ENCODE measurements around the gene MYO7B. TPM values are rescaled to one million over a fixed set of nuclear protein-coding genes. Genes with fewer than 3 reads are reported as not detected.
A peak's percentile ranks its signal among the peaks of the same experiment; 100 is the strongest.
"Not testable (repeated sequence)": the region's sequence is repeated elsewhere in the genome, so short reads cannot be mapped to it uniquely, and the experiment has no call there.

The MYO7B gene
- polyA plus RNA-seq, 4 donors, result 0.59 to 24.5 (median 16.8) TPM

DNA sequence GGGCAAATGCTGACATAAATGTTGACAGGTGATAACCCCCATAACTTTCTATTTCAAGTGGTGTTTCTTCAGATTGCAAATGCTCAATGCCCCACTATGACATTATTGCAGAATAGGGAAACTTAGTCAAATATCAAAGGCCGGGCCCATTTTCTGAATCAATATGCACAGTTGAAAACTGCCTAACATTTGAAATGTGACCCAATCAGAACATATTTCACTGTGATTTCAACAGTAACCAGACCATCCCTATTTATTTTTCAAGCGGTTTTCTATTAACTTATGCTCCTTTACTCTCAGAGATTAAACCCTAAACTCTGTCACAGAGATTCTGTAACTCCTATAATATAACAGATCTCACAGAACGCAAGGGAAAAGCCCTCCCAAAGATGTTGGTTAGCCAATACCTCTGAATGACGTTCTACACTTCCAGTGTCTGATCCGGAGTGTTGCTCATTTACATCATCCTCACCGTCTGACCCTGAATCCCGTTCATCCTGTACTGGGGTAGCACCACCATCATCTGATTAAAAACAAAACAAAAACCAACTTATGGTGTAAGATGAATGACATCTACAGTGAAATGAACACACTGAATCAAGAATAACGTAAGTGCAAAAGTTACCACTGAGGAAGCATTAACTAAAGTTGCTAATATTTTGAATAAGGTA, 12.1 kb upstream of the MYO7B start:
- DNase-seq (ENCODE audit: low read depth in 4 of 4, low spot score in 3 of 4), result no peak

DNA sequence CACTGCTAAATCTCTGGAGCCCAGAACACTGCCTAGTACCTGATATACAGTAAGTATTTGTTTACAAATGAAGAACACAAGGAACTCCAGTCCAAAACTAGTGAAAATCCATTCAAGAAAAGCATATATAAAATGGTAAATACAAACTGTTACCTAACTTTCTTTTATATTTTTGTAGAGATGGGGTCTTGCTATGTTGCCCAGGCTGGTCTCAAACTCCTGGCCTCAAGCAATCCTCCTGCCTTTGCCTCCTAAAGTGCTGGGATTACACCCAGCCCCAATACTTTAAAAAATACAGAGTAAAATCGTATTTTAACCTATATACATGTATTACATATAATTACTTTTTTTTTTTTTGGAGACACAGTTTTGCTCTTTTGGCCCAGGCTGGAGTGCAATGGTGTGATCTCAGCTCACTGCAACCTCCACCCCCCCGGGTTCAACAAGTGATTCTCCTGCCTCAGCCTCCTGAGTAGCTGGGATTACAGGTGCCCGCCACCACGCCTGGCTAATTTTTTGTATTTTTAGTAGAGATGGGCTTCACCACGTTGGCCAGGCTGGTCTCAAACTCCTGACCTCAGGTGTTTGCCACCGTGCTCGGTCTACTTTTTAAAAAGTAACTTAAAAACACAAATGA, 11.2 kb upstream of the MYO7B start:
- DNase-seq (ENCODE audit: low read depth in 4 of 4, low spot score in 3 of 4), result not testable (repeated sequence)

DNA sequence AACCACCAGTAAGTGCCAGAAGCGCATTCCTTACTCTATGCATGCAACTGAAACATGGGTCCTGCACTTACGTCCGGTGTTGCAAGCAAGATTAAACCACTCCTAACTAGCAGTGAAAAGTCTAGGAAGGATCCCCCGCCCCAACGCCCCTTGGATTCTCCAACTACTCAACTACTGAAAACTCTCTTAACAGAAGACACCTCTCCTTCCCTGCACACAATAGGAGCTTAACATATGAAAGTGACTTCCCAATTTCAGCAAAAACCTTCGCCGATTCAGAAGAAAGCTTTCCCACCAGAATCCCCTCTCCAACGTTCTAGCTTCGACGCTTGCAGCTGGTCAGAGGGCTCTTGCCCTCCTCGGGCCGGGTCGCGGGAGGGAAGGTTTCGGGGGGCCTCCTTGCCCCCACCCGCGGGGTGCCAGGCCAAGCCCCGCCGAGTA, 9.8 kb upstream of the MYO7B start:
- peak in 1 of 4 donors; percentile 41 for DNase-seq (ENCODE audit: low read depth in 4 of 4, low spot score in 3 of 4)

DNA sequence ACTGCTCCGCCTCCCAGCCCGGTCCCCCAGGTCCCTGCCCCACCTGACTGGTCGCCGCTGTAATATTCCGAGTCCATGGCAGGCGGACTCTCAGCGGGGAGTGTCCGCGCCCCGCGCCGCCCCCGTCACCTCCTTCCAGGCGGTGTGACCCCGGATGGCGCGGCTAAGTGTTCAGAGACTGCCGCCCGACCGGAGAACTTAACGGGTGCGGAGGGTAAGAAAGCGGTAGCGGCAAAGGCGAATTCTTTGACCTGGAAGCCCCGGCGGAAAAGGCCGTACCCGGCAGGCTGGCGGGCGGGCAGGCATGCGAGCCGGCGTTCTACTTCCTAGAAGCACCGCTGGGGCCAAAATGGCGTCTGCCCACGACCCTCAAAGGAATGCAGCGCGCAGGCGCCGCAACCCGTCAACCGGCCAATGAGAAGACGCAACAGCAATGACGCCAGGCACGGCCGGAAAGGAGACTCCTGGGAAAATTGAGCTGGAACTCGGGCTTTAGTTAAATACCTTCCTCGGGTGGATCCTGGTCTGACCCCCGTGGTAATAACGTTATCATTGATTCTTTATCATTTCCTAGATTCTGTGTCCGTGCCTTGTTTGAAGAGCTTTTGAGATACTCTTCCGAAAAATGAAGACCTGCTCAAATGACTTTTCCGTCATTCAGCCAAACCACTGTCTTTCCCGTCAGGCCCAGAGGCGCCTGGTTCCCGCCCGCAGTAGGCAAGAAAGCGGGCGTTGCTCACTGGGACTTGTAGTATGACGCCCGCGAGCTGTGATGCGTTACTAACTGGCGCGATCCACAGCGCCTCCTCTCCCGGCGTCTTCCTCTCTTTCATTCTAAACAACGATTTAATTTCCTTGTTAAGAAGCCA, 9.1 kb upstream of the MYO7B start, which contains the start of gene IWS1:
TSS of gene IWS1 (minus strand) at position 358 of the 869 bp plus-strand sequence. CDS start at position 77, 281 bp downstream.
- DNase-seq (ENCODE audit: low read depth in 4 of 4, low spot score in 3 of 4), result peak; percentile 94 to 97 (median 96)

DNA sequence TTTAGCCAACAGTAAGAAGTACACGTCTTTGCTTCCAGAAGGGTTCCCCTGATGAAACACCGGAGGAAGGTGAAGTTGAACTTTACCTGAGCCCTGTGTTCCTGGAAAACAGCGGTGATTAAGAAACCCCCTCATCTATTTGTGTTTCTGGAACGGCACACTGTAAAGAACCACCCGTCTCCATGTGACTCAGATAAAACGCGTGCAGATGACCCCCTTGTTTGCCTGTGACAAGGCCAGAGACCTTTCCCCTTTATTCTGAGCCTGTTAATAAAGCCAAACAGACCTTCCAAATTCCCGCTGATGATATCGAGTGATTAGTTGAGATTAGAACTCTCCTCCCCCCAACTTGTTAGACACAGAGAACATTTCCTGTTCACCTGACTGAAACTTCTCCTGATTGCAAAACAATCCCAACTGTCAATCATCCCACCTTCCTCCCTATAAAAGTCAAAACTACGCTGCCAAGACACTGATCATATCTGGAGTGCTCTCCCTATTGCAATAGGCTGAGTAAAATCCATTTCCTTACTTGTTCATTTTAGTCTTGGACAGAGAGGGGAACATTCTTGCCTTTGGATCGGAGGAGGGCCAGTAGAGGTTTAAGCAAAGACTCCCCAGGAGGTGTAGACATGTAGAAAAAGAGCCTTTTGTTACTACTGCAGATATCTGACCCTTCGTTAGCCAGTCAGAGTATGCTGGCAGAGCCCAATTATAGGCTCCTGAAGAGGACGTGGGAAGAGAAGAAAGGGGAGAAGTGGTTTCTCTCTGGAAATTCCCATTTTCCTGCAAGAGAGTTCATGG, 8.3 kb upstream of the MYO7B start:
- DNase-seq (ENCODE audit: low read depth in 4 of 4, low spot score in 3 of 4), result no peak

DNA sequence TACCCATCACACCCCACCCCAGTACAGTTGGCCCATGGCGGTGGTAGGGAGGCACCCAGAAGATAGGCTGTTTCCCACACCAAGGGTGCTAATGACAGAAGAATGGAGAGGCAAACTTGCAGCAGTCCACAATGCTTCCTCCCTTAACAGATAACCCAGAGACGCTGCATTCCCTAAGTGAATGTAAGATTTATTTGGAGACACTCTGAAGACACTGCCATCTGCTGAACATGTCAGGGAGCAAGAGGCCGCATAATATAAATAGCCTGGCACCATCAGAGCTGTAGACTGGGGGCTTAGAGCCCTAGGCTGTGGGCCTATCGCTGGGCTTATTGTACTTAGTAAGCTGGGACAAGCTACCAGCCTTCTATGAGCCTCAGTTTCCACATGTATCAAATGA, 7.0 kb upstream of the MYO7B start:
- no peak for DNase-seq (ENCODE audit: low read depth in 4 of 4, low spot score in 3 of 4)

DNA sequence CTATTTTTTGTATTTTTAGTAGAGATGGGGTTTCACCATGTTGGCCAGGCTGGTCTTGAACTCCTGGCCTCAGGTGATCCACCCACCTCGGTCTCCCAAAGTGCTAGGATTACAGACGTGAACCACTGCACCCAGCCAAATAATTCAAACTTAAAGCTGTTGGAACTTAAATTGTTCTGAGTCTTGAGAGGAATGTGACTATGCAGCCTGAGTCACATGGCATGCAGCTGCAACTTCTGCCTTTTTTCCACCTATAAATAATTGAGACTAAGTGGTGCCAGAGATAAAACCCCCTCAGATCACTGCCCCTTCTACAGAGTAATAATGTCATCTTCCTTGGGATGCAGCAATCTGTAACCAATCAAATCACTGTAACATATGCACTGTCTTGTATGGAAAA, 6.1 kb upstream of the MYO7B start:
- DNase-seq (ENCODE audit: low read depth in 4 of 4, low spot score in 3 of 4), result not testable (repeated sequence)

DNA sequence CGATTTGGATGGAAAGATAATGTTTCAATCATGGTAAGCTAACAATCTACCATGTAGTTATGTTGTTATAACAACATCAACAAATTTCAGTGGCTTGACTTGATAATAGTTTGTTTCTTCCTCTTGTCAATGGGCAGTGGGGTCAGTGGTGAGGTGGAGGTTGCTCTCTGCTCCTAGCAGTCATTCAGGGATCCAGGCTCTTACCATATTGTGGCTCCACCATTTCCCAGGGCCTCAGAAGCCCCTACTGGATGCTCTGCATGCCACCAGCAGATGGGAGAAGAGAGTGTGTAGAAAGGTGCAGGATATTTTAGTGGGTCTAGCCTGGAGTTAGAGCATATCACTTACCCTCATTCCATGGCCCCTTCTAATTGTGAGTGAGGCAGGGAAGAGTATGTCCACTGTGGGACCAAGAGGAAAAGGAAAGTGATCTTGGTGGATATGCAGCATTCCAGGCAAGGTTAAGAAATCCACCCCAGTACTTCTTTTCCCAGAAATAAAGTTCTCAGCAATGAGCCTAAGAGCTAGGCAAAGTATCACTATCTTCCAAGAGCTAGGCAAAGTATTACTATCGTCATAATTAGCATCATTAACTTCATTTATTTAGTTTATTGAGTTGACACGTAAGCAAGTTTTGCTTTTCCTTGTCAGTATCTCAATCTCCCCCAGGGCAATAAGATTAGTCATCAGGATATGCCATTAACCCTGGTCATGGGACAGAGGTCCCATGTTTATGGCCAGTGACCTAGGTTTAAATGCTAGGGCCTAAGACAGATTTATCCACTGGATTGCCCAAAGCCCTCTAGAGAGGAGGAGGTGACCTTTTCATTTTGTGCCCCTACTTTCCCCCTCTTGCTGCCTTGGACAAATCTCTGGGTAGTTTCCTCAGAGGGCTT, 5.0 kb upstream of the MYO7B start:
- no peak for DNase-seq (ENCODE audit: low read depth in 4 of 4, low spot score in 3 of 4)

DNA sequence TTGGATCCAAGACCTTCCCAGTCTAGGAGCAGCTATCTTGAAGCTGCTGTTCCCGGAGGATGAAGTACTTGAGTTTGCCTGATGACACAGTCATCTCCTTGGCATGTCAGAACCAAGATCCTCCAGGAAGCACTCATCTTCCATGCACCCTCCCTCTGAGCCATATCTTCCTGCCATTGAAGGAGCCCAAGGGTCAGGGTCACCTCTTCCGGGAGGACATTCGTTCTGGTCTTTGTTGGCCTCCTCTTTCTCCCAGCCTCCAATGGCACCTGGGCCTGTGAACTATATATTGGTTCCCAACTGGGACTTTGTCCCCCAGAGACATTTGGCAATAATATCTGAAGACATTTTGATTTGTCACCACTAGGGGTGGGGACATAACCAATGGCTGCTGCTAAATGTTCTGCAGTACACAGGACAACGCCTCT, 4.2 kb upstream of the MYO7B start:
- no peak for DNase-seq (ENCODE audit: low read depth in 4 of 4, low spot score in 3 of 4)

DNA sequence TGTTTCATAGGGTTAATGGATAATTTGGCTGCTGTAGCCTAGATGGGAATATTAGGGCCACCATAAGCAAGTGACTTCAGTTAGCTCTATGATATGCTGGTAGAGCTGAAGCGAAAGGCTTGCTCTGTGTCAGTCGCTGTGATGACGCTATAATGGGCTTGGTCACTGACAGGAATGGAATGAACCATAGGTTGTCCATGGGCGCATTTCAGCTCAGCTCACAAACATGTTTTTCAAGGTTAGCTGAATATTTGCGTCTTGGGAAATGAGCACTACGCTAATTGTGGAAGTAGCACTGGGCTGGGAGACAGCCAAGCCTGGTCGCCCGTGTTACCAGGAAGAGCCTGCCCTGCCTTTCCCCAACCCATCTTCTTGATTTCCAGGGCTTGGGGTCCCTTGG, 3.2 kb upstream of the MYO7B start:
- no peak for DNase-seq (ENCODE audit: low read depth in 4 of 4, low spot score in 3 of 4)

DNA sequence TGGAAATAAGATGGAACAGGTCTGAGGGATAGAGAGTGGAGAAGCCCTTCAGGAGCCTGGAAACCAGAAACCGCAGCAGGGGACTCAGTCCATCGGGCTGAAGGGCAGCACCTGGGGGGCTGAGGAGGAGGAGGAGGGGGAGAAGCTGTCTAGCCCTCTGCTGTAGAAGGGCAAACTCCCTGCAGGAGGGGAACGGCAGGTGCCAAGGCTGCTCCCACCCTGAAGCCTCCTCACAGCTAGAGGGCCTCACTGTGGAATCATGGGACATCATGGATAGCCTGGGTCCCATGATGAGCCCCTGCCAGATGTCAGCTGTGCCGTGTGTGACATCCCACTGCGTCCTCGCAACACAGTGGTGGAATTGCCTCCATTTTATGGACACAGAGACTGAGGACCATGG, 435 bp downstream of the MYO7B start:
- no peak for DNase-seq (ENCODE audit: low read depth in 4 of 4, low spot score in 3 of 4)

DNA sequence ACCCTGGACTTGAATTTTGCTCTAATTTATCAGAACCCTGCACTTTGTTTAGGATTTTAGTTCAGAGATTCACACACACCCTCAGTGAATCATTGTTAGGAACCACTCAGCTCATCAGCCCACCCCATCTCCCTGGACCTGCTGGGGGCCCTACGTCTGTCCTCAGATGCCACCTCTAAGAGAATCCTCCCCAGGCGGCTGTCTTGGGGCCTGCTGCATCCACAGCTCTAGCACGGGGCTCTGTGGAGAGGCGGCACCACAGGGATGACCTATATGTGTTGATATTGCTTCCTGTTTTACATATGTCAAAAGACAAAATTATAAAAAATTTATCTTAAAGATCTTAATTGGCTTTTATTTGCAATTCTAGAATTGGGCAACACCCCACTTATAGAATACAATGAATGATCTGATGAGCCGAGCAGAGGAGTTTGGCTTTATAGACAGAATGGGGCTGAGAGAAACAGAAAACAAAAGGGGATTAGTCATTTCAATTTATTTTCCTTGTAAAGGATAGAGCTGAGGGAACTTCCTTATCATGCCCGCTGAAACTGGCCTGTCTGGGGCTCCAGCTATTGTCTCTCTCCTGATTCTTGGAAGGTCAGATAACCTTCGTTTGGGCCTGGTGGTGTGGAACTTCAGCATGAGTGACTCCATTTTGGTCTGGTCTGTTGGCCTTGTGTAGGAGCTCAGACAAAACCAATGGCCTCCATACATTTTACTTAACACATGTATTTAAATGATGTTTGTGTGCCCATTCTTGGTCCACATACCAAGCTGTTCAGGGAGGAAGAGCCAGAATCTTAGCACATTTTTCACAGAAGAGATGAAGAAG, 1.4 kb downstream of the MYO7B start:
- no peak for DNase-seq (ENCODE audit: low read depth in 4 of 4, low spot score in 3 of 4)

DNA sequence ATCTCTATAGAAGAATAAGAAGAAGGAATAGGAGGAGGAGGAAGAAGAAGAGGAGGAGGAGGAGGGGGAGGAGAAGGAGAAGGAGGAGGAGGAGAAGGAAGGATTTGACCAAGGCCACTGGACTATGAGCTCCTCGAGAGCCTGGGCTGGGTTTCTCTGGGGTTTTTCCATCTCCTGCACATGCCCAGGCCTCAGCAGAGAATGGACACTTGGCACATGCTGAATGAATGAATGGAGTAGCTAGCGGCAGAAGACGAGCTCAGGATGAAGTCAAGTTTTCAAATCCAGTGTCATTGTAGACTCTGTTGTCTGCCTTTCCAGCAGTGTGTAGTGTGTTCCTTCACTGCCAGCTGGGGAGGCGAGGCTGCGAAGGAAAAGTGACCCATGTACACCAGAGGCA, 2.2 kb downstream of the MYO7B start:
- no peak for DNase-seq (ENCODE audit: low read depth in 4 of 4, low spot score in 3 of 4)

DNA sequence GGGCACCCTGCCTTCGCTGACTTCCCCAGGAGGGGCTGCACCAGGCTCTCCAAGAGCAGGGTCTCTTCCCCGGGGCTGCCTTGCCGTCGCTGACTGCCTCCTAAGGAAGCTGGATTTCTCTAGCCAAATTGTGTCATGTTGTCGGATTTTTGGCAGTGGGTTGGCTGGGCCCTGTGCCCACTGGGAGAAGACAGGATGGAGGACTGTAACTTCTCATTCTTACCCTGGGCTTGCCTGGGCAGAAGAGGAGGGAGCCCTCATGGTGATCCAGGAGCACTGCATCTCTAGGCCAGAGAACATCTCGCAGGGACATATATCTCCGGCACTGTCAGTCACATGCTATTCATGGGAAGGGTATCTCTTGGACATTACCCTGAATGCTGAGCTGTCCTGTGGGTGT, 6.3 kb downstream of the MYO7B start:
- DNase-seq (ENCODE audit: low read depth in 4 of 4, low spot score in 3 of 4), result no peak

DNA sequence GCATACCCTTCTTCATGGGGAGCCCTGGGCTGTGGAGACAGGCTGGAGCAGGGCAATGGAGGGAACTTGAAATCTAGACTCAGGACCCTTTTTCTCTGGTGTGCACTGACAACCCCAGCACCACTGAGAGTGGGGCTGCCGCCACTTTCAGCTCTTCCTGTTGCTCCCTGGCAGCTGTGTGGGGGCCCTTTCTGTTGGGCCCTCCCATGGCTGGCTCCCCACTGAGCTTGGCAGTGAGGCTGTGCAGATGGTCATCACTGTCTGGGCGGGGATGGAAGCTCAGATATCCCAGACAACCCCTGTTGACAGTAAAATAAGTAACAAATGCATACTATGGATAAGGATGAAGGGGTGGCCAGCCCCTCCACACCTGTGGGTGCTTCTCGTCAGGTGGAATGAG, 6.7 kb downstream of the MYO7B start:
- DNase-seq (ENCODE audit: low read depth in 4 of 4, low spot score in 3 of 4), result no peak

DNA sequence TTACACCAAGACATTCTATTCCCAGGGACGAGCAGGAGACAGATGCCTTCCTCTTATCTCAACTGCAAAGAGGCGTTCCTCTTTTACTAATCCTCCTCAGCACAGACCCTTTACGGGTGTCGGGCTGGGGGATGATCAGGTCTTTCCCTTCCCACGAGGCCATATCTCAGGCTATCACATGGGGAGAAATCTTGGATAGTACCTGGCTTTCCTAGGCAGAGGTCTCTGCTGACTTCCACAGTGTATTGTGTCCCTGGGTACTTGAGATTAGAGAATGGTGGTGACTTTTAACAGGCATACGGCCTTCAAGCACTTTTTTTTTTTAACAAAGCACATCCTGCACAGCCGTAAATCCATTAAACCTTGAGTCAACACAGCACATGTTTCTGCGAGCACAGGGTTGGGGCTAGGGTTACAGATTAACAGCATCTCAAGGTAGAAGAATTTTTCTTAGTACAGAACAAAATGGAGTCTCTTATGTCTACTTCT, 7.6 kb downstream of the MYO7B start:
- not testable (repeated sequence) for DNase-seq (ENCODE audit: low read depth in 4 of 4, low spot score in 3 of 4)

DNA sequence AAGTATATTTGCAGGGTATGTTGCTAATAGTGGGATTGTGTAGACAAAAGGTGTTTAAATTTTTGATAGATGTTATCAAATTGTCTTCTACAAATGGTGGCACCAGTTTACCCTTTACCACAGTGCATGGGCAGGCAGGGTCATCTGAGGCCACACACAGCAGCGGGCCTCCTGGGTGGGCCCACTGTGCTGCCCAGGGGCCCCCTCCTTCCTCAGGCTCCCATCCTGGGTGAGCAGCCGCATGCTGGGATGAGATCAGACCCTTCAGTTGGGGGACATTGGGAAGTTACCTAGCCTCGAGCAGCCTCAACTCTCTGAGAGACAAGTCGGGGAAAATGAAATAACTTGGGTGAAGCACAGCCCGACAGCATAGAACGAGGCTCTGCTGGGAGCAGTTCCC, 9.7 kb downstream of the MYO7B start:
- no peak for DNase-seq (ENCODE audit: low read depth in 4 of 4, low spot score in 3 of 4)

DNA sequence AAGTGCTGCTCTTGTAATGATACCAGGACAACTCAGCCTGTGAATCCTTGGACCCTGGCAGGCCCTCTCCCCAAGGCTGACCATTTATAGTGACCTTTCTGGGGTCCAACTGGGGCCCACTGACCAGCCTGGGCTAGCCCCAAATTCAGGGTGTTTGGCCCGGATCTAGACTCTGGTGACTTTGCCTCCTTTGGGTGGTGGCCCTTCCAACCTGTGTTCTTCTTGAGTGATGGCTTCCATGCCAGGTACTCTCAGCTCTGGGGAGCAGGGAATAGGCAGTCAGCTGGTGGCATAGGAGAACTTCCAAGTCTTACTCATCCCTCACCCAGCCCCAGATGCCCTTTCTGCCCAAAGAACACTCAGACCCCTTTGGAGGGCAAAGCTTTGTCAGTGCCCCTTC, 10.3 kb downstream of the MYO7B start:
- DNase-seq (ENCODE audit: low read depth in 4 of 4, low spot score in 3 of 4), result no peak

DNA sequence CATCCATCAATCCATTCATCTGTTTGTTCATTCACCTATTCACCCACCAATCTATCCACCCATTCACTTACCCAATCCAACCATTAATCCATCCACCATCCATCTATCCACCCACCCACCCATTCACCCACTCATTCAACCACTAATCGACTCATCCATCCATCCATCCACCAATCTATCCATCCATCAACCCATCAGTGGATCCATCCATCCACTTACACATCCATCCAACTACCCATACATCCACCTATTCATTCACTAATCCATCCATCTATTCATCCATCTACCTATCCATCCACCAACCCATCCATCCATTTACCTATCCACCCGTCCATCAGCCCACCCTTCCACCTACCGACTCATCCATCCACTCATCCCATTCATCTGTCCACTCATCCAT, 11.3 kb downstream of the MYO7B start:
- no peak for DNase-seq (ENCODE audit: low read depth in 4 of 4, low spot score in 3 of 4)
